G401 (cell line): Measurements from ENCODE around the gene TMEM132A. TPM values are rescaled to one million over a fixed set of nuclear protein-coding genes. Genes with fewer than 3 reads are reported as not detected.
"Not testable (repeated sequence)": the region's sequence is repeated elsewhere in the genome, so short reads cannot be mapped to it uniquely, and the experiment has no call there.

Experiments
- DNase-seq: peaks from one replicate; pipeline ENCODE4 v3.0.0-alpha.2; 2015; ENCODE audit warnings: low spot score
- in situ Hi-C: cut with HindIII; loops from 2 replicates; pipeline ENCODE4 v1.10.0; 2016; ENCODE audit warnings: low sequenced_read_pairs, mixed read lengths
- total RNA-seq: library from RNA; depleted of rRNA; stranded (reverse); fragments of >200 nt; shearing (Covaris generic); gene quantifications from 2 replicates; pipeline ENCODE4 v1.2.3, GENCODE V29; 2014; rRNA removed

The TMEM132A gene
- total RNA-seq, 1 experiment from 2014 or later = 51.7 TPM

- in situ Hi-C loops, DNase-seq: not testable (repeated sequence)
Observed at GRCh38 chr11:60974316-60974715, 50.1 kb downstream of the TMEM132A start.

DNA sequence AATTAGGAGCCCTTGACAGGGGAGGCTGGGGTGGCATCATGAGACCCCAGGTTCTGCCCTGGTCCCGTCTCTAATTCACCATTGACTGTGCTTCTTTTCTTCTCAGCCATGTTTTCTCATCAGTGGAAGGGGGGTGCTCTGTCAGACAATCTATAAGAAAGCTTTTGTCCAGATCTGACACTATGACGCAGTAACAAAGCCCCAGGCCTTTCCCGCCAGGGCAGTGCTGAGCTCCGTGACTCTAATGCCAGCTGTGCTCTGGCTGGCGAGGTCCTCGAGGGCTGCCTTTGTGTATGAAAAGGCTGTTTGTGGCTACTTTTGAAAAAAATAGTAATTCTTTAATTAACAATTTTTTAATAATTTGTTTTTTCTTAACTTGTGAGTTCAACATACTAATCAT, 50.5 kb downstream of the TMEM132A start:
- in situ Hi-C loops = no loop called here
- no peak for DNase-seq

- no peak for DNase-seq
- in situ Hi-C loops = no loop called here
Observed at GRCh38 chr11:60977224-60977623, 53.0 kb downstream of the TMEM132A start.

GRCh38 chr11:60977836-60978235, 53.6 kb downstream of the TMEM132A start:
- DNase-seq = no peak
- in situ Hi-C loops = no loop called here

- no peak for DNase-seq
- in situ Hi-C loops = no loop called here
Observed at GRCh38 chr11:60978546-60979380, 54.5 kb downstream of the TMEM132A start.

DNA sequence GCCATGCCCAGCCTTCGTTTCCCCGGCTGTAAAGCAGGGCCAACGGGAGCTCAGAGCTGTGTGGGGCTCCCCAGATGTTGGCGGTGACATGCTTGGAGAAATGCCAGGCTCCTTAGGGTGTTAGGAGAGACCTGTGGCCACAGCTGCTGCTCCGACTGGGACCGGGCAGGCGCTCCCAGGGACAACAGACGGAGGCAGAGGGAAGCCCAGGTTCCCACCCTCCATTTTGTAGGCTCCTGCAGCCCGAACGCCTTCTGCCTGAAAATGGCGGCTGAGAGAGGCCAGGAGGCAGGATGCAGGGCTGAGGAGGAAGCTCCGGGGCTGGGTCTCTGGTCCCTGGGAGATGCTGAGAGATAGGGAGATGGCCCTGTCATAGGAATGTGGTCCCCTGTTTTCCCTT, 57.3 kb downstream of the TMEM132A start:
- no peak for DNase-seq
- in situ Hi-C loops = no loop called here

DNA sequence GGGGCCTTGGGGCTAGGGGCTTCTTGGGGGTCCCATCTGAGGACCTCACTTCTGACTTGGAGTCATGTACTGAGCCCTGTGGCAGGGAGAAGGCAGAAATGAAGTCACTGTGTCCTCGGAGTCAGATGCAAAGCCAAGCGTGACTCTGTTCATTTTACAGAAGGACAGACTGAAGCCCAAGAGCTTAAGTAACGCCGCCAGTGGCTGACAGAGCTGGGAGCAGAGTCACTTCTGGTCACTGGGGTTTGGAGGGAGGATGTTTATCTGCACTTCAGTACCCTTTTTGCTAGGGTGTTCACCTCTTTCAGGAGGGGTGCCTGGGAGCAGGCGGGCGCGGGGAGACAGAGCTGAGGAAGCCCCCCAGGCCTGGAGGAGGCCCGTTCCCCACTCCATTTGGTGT, 57.9 kb downstream of the TMEM132A start:
- DNase-seq = no peak
- in situ Hi-C loops = no loop called here

GRCh38 chr11:60984149-60984548, 59.9 kb downstream of the TMEM132A start:
- DNase-seq = no peak
- in situ Hi-C loops = no loop called here

GRCh38 chr11:60984636-60985035, 60.4 kb downstream of the TMEM132A start:
- in situ Hi-C loops = no loop called here
- no peak for DNase-seq

DNA sequence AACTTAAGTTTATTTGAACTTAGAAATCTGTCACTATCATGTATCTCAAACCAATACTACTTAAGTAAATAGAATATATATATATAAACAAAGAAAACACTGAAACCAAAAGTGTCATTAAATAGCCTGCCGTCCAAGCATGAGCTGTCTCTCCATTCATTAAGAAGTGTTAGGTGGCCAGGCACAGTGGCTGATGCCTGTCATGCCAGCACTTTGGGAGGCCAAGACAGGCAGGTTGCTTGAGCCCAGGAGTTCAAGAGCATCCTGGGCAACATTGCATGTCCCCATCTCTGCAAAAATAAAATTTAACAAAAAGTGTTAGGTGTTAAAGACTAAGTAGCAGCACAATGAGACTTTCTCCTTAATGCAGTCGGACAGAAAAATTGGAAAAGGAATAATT, 61.2 kb downstream of the TMEM132A start:
- in situ Hi-C loops = no loop called here
- DNase-seq = no peak

- in situ Hi-C loops = no loop called here
Observed at GRCh38 chr11:60985991-60986915, 62.0 kb downstream of the TMEM132A start.

More at GRCh38 chr11:60985991-60986915, 62.0 kb downstream of the TMEM132A start:
- DNase-seq = no peak

Other genes with a start within 250 kb of the TMEM132A start
- not detected in 2 replicates for gene MS4A8, start 224.8 kb upstream of the TMEM132A start, total RNA-seq
- gene MS4A18, start 199.7 kb upstream of the TMEM132A start, total RNA-seq = not detected in 2 replicates
- gene MS4A15, start 167.6 kb upstream of the TMEM132A start, total RNA-seq = not detected in 2 replicates
- not detected in 2 replicates for gene MS4A10, start 139.1 kb upstream of the TMEM132A start, total RNA-seq
- gene CCDC86, start 82.3 kb upstream of the TMEM132A start, total RNA-seq = 16.3 and 23.5 TPM in 2 replicates
- gene PTGDR2, start 68.5 kb upstream of the TMEM132A start, total RNA-seq = not detected in 2 replicates
- not detected in 2 replicates for gene ZP1, start 56.9 kb upstream of the TMEM132A start, total RNA-seq
- 121 and 165 TPM in 2 replicates for gene PRPF19, start 17.9 kb upstream of the TMEM132A start, total RNA-seq
- 13.5 and 13.7 TPM in 2 replicates for gene TMEM109, start 10.3 kb upstream of the TMEM132A start, total RNA-seq
- 0.55 TPM in 1 of 2 replicates, not detected in the other for gene SLC15A3, start 27.7 kb downstream of the TMEM132A start, total RNA-seq
- not detected in 2 replicates for gene CD6, start 47.2 kb downstream of the TMEM132A start, total RNA-seq
- 0.06 TPM in 1 of 2 replicates, not detected in the other for gene CD5, start 178.0 kb downstream of the TMEM132A start, total RNA-seq
- gene VPS37C, start 237.0 kb downstream of the TMEM132A start, total RNA-seq = 15.5 and 16.6 TPM in 2 replicates